ENCODE results near the gene TNRC18. TPM values are rescaled to one million over a fixed set of nuclear protein-coding genes. Genes with fewer than 3 reads are reported as not detected.

Gene TNRC18
- total and polyA plus RNA-seq, 2 of the 8 experiments (the other 6 are each of a cell fraction or from before 2014, with no cell fraction given), result 1.7 to 8.6 TPM

GRCh38 chr7:5342631-5343030 is 81.0 kb downstream of the TNRC18 start (continued):
- TF ChIP-seq CBX8 (IDR thresholded peaks at IDR 0.05; ENCODE audit: borderline replicate concordance, low read depth, low read length) (no peak), POLR2AphosphoS5 (IDR thresholded peaks at IDR 0.05; ENCODE audit: low read depth, low read length) (no peak), NANOG (IDR thresholded peaks at IDR 0.05; ENCODE audit: insufficient read depth, low read depth, low read length, poor library complexity, severe bottlenecking) (no peak), RAD21 (IDR thresholded peaks at IDR 0.05 in 1 of 2, conservative IDR thresholded peaks at IDR 0.05 in 1 of 2; ENCODE audit: low read depth in 2 of 2, low read length in 2 of 2) (no peak), CHD7 (IDR thresholded peaks at IDR 0.05; ENCODE audit: insufficient replicate concordance, low read length) (no peak), SIX5 (IDR thresholded peaks at IDR 0.05; ENCODE audit: low read depth, low read length) (no peak), SP4 (IDR thresholded peaks at IDR 0.05; ENCODE audit: low read length) (no peak), BRCA1 (IDR thresholded peaks at IDR 0.05; ENCODE audit: low read depth, low read length) (no peak), TEAD4 (IDR thresholded peaks at IDR 0.05; ENCODE audit: low read depth, low read length) (no peak)
